ENCODE results near the gene RAD50. TPM values are rescaled to one million over a fixed set of nuclear protein-coding genes. Genes with fewer than 3 reads are reported as not detected.

Gene RAD50
- total RNA-seq, 4 donors from 2014 or later = 13.6 to 25.2 (median 20.4) TPM

DNA sequence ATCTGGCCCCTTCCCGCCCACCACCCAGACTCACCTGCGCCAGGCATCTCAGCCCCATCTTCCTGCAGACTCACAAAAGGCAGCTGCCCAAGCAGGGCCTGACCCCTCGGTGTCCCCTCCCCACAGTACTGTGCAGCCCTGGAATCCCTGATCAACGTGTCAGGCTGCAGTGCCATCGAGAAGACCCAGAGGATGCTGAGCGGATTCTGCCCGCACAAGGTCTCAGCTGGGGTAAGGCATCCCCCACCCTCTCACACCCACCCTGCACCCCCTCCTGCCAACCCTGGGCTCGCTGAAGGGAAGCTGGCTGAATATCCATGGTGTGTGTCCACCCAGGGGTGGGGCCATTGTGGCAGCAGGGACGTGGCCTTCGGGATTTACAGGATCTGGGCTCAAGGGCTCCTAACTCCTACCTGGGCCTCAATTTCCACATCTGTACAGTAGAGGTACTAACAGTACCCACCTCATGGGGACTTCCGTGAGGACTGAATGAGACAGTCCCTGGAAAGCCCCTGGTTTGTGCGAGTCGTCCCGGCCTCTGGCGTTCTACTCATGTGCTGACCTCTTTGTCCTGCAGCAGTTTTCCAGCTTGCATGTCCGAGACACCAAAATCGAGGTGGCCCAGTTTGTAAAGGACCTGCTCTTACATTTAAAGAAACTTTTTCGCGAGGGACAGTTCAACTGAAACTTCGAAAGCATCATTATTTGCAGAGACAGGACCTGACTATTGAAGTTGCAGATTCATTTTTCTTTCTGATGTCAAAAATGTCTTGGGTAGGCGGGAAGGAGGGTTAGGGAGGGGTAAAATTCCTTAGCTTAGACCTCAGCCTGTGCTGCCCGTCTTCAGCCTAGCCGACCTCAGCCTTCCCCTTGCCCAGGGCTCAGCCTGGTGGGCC is 103.1 kb downstream of the RAD50 start:
- TF ChIP-seq, protein P1, sequence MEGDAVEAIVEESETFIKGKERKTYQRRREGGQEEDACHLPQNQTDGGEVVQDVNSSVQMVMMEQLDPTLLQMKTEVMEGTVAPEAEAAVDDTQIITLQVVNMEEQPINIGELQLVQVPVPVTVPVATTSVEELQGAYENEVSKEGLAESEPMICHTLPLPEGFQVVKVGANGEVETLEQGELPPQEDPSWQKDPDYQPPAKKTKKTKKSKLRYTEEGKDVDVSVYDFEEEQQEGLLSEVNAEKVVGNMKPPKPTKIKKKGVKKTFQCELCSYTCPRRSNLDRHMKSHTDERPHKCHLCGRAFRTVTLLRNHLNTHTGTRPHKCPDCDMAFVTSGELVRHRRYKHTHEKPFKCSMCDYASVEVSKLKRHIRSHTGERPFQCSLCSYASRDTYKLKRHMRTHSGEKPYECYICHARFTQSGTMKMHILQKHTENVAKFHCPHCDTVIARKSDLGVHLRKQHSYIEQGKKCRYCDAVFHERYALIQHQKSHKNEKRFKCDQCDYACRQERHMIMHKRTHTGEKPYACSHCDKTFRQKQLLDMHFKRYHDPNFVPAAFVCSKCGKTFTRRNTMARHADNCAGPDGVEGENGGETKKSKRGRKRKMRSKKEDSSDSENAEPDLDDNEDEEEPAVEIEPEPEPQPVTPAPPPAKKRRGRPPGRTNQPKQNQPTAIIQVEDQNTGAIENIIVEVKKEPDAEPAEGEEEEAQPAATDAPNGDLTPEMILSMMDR (IDR thresholded peaks at IDR 0.05) = no peak
- no peak for TF ChIP-seq POLR2A (IDR thresholded peaks at IDR 0.05)
- 82 to 85% methylated on average over 14 to 15 of the region's 23 CpGs for WGBS, 2 donors
- DNase-seq = no peak
- Histone ChIP-seq H3K36me3 (no peaks in the 10 kb centered on the region), H3K4me1 (peaks cover 8 to 15% (median 10%) of the 10 kb centered on the region in 3 donors), H3K27ac (no peak overlapping the region), H3K9me3 (no peaks in the 10 kb centered on the region), H3K4me3 (no peak overlapping the region), H3K27me3 (peaks cover 0 to 29% (median 7%) of the 10 kb centered on the region in 4 donors)
- intact Hi-C loops (cut with DNase I) = no loop called here

DNA sequence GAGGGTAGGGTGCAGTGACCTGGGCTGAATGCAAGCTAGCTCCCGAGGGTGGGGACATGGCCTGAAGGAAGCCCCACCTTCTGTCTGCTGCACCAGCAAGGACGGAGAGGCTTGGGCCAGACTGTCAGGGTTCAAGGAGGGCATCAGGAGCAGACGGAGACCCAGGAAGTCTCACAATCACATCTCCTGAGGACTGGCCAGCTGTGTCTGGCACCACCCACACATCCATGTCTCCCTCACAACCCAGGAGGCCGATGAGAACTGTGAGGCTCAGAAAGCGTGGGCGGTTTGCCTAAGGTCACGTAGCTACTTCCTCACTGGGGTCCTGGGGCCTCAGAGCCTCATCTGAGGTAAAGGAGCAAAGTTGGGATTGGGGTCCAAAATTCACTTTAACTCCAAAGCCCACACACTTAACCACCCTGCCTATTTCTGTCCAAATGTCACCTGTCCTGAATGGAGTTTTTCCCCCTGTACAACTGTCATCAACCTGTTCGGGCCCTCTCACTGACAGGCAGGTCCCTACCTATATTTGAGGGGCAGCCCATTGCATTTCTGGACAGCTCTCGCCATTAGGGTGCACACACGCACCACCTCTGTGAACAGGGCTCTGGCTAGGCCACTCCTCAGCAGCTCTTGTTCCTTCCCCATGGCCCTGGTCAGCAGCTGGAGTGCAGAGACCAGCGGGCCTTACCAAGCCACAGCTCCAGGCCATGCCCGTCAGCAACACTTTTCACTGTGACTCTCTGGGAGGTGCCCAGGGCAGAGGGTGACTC is 104.6 kb downstream of the RAD50 start:
- Histone ChIP-seq H3K27me3 (peaks cover 0 to 13% (median 2%) of the 10 kb centered on the region in 4 donors), H3K4me1 (peaks cover 2 to 5% (median 2%) of the 10 kb centered on the region in 3 donors), H3K27ac (no peak overlapping the region), H3K9me3 (no peaks in the 10 kb centered on the region), H3K36me3 (no peaks in the 10 kb centered on the region), H3K4me3 (no peak overlapping the region)
- no peak for TF ChIP-seq POLR2A (IDR thresholded peaks at IDR 0.05)
- TF ChIP-seq, protein P1 (IDR thresholded peaks at IDR 0.05) = no peak
- no peak for DNase-seq
- WGBS, 2 donors = 71 to 78% methylated on average over 7 to 8 of the region's 12 CpGs
- intact Hi-C loops (cut with DNase I) = no loop called here

DNA sequence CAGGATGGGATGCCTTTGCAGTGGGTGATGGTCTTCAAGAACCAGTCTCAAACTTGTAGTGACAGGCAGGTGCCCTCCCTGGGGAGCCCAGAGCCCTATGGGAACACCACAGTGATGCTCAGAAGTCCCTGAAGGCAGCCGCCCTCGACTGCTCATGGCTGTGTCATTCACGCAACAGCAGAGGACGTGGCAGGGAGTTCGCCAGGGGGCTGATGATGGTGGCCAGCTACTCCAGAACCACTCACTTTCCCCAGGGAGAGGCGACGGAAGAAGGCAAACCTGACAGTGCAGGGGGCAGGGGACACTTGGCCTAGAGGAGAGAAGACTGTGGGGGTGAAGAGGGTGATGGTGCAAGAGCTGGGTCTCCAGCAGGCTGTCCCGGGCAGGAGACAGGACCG is 105.2 kb downstream of the RAD50 start:
- Histone ChIP-seq H3K36me3 (no peaks in the 10 kb centered on the region), H3K27ac (no peak overlapping the region), H3K4me3 (no peak overlapping the region), H3K4me1 (no peaks in the 10 kb centered on the region), H3K9me3 (no peaks in the 10 kb centered on the region), H3K27me3 (peaks cover 0 to 7% (median 0%) of the 10 kb centered on the region in 4 donors)
- no peak for TF ChIP-seq POLR2A (IDR thresholded peaks at IDR 0.05)
- TF ChIP-seq, protein P1 (IDR thresholded peaks at IDR 0.05) = no peak
- intact Hi-C loops (cut with DNase I) = no loop called here
- WGBS, 2 donors = 81 to 96% methylated on average over 5 to 9 of the region's 9 CpGs
- no peak for DNase-seq

DNA sequence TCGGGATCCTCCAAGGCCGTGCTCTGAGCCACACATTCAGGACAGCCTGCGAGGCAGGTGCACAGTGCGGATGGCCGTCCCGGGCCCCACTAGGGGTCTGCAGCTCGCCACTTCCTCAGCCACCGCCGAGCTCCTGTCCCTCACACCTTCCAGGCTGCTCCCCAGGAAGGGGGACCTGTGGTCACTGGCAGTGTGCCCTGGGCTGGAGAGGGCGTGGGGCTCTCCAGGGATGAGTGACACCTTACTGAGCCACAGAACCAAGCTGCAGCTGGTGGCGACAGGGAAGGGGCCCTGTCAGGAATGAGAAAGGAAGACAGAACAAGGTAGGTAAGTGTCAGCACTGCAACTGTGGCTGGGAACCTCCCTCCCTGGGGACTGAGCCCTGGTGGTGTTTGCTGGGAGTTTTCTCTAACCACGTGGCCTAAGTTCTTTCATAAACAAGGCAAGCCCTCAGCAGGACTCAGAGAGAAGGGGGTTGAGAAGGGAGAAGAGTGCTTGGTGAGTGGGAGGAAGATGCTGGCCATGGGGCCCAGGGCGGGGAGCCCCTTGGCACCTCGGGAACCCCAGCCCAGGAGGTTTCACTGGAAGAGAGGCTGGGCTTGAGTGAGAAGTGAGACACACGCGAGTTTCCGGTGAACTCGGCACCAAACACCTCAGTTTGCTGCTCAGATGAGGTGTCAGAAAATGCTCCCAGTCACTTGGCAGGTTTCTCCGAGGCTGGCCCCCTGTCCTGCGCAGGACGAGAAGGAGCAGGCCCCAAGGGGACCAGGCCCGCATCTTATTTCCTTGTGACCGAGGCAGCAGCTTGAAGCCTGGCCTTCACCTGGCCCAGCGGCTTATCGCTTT is 106.4 kb downstream of the RAD50 start:
- DNase-seq = no peak
- 66 to 71% methylated on average over 14 of the region's 25 CpGs for WGBS, 2 donors
- no peaks in the 10 kb centered on the region for H3K9me3 ChIP-seq
- no peak overlapping the region for H3K4me3 ChIP-seq
- no peaks in the 10 kb centered on the region for H3K36me3 ChIP-seq
- intact Hi-C loops (cut with DNase I) = no loop called here
- no peaks in the 10 kb centered on the region for H3K4me1 ChIP-seq
- H3K27me3 ChIP-seq = peaks cover 0 to 6% (median 0%) of the 10 kb centered on the region in 4 donors
- no peak overlapping the region for H3K27ac ChIP-seq
- TF ChIP-seq, protein P1 (IDR thresholded peaks at IDR 0.05) = no peak
- no peak for TF ChIP-seq POLR2A (IDR thresholded peaks at IDR 0.05)
